GM21529 (cell line): Measurements from ENCODE around the gene APBA2.

Experiments
- ATAC-seq: cut with Tn5 transposase; IDR thresholded peaks from one replicate; pipeline ENCODE4 v1.9.1; 2021; ENCODE audit not compliant: unreplicated experiment

The APBA2 gene

DNA sequence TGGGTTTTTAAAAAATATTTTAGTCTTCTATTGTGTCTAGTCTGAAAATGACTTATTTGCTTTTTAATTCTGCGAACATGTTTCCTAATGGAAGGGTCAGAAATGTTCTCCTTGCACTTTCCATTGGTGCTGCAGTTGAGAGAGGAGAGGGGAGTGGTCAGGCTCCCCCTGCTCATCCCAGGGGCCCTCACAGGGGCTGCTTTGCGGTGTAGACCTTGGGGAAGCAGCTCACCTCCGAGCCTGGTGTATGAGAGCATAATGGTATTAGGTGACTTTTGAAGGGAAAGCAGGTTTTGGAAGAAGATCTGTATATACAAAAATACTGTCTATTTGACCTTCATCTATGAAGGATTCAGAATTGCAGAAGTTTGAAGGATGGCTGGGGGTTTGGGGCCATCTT, 28.3 kb downstream of the APBA2 start:
- ATAC-seq: no peak

GRCh38 chr15:28914483-28915023, 28.8 kb downstream of the APBA2 start:
- no peak for ATAC-seq

DNA sequence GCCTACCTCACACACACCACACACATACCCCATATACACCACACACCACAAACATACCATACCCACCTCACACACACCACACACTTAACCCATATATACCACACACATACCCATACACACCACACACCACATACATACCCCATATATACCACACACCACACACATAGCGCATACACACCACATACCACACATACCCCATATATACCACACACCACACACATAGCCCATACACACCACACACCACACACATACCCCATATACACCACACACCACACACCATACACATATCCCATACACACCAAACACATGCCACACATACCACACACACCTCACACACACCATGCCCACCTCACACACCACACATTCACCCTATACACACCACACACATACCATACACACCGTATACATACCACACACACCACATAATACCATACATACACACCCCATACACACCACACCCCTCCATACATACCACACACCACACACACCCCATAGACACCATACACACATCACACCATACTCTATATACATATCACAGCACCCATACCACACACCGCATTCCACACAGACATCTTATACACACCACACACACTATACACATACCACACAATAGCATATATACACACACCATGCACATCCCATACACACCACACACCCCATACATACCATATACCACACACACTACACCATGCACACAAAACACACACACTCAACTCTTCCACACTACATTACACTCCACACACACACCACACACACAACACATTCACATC, 29.5 kb downstream of the APBA2 start:
- no peak for ATAC-seq

DNA sequence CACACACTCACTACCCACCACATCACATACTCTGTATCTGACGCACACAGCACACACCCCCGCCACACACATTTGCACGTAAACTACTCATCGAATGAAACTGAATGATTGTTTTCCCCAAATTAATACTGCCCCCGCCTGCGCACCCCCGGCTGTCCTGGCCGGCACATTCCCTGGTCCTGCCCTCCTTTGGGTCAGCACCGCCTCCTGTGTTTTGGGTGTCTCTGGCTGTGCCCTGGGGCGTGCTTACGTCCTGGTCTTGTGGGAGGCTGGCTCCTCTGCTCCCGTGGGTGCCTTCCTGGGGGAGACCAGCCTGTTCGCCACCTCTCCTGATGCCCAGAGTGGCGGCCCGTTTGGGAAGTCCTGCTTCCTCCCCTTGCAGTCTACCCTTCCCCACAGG, 30.2 kb downstream of the APBA2 start:
- ATAC-seq: no peak

- no peak for ATAC-seq
Measured at GRCh38 chr15:28917791-28918140, 32.0 kb downstream of the APBA2 start.

DNA sequence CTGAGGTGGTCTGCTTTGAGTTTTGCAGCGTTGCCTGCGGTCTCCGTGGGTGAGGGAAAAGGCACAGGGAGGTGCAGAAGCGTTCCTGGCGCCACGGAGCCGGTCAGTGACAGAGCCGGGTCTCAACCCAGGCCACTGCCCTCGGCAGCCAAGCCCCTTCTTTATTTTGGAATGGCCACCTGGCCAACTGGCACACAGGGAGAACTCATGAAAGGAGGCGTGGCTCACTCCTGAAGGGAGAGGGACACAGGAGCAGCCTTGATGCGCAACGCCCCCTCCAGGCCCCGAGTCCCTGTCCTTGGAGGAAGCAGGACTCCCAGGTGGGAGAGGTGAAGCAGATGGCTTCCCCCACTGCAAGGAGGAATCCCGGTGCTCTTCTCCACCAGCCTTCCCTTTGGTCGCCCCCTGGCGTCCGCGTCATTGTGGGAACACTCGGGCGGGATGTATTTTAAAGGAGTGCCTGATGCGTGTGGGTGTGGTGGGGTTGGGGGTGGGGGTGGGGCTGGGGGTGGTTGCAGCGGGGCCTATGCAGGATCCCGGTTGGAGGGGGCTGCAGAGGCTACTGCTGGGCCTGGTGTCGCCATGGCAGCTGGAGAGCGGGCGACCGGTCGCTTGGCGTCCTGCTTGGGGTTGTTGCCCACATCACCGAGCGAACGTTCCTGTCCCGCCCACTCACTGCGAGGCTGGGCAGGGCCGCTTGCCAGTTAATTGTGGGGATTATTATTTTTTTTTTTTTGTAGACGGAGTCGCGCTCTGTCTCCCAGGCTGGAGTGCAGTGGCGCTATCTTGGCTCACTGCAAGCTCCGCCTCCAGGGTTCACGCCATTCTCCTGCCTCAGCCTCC, 32.6 kb downstream of the APBA2 start:
- no peak for ATAC-seq

DNA sequence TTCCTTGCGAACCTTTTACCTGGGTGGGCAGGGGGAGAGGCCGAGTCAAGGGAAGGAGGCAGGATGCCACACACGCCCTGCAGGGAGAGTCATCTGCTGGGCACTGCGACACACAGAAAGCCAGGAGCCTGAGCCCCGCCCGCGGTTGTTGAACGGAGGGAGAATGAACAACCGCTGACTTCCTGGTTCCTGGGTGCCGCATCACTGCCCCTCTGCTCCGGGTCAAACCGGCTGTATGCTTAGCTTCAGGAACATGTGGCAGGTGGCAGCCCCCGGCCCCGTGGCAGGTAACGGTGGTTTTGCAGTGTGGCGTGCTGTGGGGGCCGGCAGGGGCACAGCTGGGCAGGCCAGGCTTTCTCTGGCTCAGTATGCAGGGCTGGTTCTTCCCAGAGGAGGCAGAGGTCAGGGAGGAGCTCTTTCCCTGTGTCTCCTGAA, 33.4 kb downstream of the APBA2 start:
- ATAC-seq: no peak

GRCh38 chr15:28919679-28920655, 34.2 kb downstream of the APBA2 start:
- ATAC-seq: no peak

DNA sequence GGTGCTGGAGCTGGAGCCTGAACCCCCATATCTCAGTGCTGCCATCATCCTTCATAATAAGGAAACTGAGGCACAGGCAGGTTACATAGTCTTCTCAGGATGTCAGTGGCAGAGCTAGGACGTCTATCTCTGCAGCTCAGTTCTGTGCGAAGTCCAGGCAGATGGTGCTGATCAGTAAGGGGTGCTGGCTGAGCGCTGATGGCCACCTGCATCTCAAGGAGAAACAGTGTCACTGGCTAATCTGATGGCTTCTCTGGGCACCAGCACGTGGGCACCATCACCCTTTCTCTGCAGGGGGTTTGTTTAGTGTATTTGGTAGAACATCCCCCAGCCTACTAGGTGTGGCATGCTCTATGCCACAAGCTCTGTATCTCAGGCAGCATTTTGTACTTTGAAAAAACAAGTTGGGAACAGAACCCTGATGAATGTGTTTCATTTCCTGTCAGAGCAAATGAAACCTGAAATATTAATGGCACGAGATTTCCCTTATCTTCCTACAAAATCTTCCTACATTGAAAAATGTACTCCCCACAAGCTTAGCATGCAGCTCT, 35.1 kb downstream of the APBA2 start:
- no peak for ATAC-seq

DNA sequence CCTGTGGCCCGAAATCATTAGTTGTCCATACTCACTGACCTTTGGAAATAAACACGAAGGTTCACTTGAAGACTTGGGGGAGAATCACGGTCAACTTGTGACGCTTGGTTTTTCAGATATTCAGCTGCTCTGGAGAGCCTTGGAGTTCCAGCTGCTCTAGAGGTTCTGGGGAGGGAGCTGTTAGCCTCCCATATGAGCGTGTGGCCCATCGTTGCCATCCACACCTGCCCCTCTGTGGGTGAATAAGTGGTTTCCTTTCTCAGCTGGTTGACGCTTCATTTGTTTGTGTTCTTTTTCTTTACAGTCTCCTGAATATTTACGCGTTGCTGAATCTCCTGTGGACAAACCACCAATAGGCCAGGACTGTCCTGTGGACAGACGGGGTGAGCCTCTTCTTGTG, 35.6 kb downstream of the APBA2 start:
- no peak for ATAC-seq

DNA sequence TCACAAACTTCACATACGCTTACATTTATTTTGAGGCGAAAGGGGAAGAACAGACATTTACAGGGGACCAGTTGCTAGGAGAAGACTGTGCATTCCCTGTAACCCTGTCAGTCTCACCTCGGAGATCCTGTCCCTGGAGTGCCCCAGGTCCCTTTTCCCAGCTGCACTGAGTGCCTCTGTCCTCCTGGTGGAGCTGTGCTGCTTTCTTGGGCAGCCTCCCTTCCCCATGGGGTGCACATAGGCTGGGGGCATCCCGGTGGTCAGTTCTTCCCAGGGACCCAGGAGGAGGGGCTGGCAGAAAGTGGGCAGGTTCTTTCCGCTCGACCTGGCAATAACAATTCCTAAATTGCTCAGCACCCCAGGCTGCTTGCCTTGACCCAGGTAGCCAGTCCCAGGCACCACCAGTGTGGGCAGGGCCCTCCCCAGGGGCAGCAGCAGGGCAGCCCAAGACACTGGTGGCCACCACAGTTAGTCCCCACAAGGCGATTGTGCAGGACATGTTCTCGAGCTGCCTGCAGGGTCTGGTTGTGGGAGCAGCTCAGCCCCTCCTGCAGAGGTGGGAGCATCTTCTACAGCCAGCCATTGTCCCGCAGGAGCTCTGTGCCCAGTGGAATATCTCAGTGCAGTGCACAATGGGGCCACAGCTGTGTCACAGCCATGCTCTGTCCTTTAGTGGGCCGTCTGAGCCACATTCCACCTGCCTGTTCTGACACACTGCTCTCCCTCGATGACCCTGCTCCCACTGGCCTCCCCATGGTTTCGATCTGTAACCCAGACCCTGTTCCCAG, 36.3 kb downstream of the APBA2 start:
- ATAC-seq: no peak

DNA sequence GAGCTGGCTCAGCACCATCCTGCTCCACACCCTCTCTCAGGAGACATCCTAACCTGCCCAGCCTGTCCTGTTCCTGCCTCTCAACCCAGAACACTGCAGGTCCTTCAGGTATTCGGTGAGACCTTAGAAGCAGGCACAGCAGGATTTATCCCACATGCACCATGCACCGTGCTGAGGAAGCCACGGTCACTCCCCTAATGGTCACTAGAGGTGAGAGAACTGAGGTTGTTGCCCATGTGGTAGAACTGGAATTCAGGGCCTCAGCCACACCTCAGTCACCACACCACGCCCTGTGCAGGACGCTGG, 36.9 kb downstream of the APBA2 start:
- no peak for ATAC-seq

- no peak for ATAC-seq
Measured at GRCh38 chr15:28923726-28924280, 38.0 kb downstream of the APBA2 start.

DNA sequence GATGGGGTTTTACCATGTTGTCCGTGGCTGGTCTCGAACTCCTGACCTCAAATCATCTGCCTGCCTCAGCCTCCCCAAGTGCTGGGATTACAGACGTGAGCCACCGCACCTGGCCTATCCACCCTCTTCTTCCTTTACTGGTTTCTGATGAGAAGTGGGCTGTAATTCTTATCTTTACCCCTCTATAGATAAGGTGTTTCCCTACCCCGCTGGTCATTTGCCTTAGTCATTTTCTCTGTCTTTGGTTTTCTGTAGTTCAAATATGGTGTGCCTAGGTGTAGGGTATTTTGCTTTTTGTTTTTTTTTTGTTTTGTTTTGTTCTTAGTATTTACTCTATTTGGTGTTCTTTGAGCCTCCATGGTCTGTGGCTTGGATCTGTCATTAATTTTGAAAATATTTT, 41.3 kb downstream of the APBA2 start:
- no peak for ATAC-seq

- no peak for ATAC-seq
Measured at GRCh38 chr15:28929200-28929599, 43.4 kb downstream of the APBA2 start.

DNA sequence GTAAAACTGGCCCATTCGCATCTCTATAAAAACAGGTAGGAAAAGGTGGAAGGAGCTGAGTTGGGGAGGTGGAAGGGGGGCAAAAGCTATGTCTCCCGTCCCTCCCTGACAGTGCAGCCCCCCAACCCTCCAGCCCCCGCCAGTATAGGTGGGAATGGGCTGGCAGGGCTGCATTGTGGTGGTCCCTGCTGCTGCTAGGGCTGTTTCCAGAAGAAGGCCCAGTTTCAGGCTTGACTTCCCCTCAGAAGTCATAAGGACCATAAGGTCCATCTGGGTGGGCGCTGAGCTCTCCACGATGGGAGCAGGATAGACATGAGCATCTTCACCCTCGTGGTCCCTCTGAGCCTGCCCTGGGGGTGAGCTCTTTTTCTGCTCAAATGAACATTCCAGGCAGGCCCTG, 44.2 kb downstream of the APBA2 start:
- no peak for ATAC-seq

DNA sequence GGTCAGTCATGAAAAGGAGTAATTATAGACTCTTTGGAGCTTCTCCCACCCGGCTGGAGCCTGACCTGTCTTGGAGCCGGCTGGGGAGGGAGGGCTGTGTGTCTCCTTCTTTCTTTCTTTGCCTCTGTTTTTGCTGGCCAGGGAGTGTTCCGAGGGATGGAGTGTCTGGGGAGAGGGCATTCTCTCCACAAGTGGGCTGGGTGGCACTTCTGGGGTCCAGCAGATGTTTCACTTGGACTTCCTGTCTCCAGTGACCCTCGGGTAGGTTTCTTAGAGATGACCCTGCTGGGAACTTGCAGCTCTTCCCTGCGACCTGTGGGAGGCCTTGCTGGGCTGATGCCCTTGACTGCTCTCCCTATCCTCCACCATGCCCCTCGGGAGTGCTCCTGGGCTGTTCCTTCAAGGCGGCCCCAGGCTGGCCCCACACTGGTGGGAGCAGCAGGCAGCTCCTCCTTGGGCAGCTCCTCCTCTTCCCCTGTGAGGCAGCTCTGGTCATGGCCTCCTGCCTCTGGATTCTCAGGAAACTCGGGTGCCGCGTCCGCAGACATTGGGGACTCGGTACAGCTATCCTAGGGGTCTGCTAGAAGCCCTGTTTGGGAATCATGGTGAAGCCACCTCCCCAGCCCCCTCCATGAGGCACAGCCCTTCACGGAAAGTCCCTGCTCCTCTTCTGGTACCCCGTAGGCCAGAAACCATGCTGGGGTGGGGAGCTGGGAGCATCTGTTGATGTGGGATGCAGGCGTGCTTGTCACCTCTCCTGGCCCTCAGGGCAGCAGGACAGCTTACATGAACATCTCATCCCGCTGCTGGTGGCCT, 44.9 kb downstream of the APBA2 start:
- ATAC-seq: no peak

- ATAC-seq: no peak
Measured at GRCh38 chr15:28931828-28932227, 46.1 kb downstream of the APBA2 start.

DNA sequence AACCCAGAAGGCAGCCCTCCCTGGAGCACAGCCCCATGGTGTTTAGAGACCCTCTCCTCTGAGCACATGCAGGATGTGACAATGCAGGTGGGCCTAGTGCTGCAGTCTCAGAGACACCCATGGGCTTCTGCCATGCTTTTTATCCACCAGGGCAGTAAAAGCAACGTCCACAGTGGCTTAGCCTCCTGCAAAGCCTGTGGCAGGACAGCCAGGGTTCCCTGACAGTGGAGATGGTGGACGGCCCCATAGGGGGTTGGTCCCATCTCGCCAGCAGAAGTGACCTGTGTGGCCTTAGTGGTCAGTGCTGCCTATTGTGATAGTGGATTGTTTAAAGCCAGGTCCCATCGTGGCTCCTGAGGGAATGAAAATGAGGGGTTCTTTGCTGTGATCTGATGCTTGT, 46.6 kb downstream of the APBA2 start:
- ATAC-seq: no peak
